IMR-90 (cell line): ENCODE measurements around the gene JMJD7.

ENCODE experiments used
- CEBPB ChIP-seq: IDR thresholded peaks from 2 replicates; pipeline ENCODE4 v1.6.1; 2012; ENCODE audit warnings: low read depth, low read length, improper control_type of control experiment
- CHD1 ChIP-seq: IDR thresholded peaks from 2 replicates; pipeline ENCODE4 v1.6.1; 2012; ENCODE audit warnings: low read depth, low read length, improper control_type of control experiment
- CTCF ChIP-seq: conservative IDR thresholded peaks from 2 replicates; pipeline ENCODE4 v1.5.1; 2012; ENCODE audit warnings: mild to moderate bottlenecking, low read depth, low read length, improper control_type of control experiment
- ELK1 ChIP-seq: fragments of 150-350 bp; IDR thresholded peaks from 2 replicates; pipeline ENCODE4 v1.6.1; 2016; ENCODE audit warnings: low read depth, mild to moderate bottlenecking, low read length, moderate library complexity, borderline replicate concordance
- FOS ChIP-seq: fragments of 150-350 bp; IDR thresholded peaks from 2 replicates; pipeline ENCODE4 v1.6.1; 2016; ENCODE audit warnings: low read depth, low read length
- MAZ ChIP-seq: IDR thresholded peaks from 2 replicates; pipeline ENCODE4 v1.6.1; 2012; ENCODE audit warnings: low read depth, mild to moderate bottlenecking, low read length, improper control_type of control experiment, moderate library complexity, borderline replicate concordance
- MXI1 ChIP-seq: IDR thresholded peaks from 2 replicates; pipeline ENCODE4 v1.6.1; 2012; ENCODE audit warnings: low read depth, mild to moderate bottlenecking, low read length, moderate library complexity, borderline replicate concordance
- POLR2A ChIP-seq: IDR thresholded peaks from 2 replicates; pipeline ENCODE4 v1.6.1; 2012; ENCODE audit warnings: mild to moderate bottlenecking, low read depth, low read length
- RAD21 ChIP-seq: IDR thresholded peaks from 2 replicates; pipeline ENCODE4 v1.6.1; 2012; ENCODE audit warnings: low read length, improper control_type of control experiment
- RCOR1 ChIP-seq: IDR thresholded peaks from 2 replicates; pipeline ENCODE4 v1.6.1; 2012; ENCODE audit warnings: mild to moderate bottlenecking, low read length, improper control_type of control experiment; ENCODE audit not compliant: insufficient replicate concordance
- SMC3 ChIP-seq: fragments of 150-350 bp; IDR thresholded peaks from 2 replicates; pipeline ENCODE4 v1.6.1; 2016; ENCODE audit warnings: low read depth, mild to moderate bottlenecking, antibody characterized with exemption, low read length, moderate library complexity
- USF2 ChIP-seq: fragments of 150-350 bp; IDR thresholded peaks from 2 replicates; pipeline ENCODE4 v1.6.1; 2017; ENCODE audit warnings: mild to moderate bottlenecking, antibody characterized with exemption, low read length, low read depth

- no peak for TF ChIP-seq CTCF
- TF ChIP-seq POLR2A, result no peak
- TF ChIP-seq RAD21, result no peak
- TF ChIP-seq SMC3, result no peak
- no peak for TF ChIP-seq RCOR1
- no peak for TF ChIP-seq ELK1
- TF ChIP-seq CEBPB, result no peak
- TF ChIP-seq CHD1, result no peak
- TF ChIP-seq MAZ, result no peak
- no peak for TF ChIP-seq FOS
- TF ChIP-seq MXI1, result no peak
- TF ChIP-seq USF2, result no peak
These were observed 32.3 kb downstream of the JMJD7 start for GRCh38 chr15:41860049-41860828.
